Activated naive CD4-positive, alpha-beta T cell treated with anti-CD3 and anti-CD28 coated beads, Interleukin-2, amount 50 U/mL, for 72 hours (primary cell): ENCODE data around the gene TMEM150C. TPM values are rescaled to one million over a fixed set of nuclear protein-coding genes. Genes with fewer than 3 reads are reported as not detected.
A peak's percentile ranks its signal among the peaks of the same experiment; 100 is the strongest.

Experiments used
- ATAC-seq, 2 donors: fragments of 150-1000 bp; cut with Tn5 transposase; 2 replicates each; pipeline ENCODE4 v1.10.0; 2021; ENCODE audit warnings: mild to moderate bottlenecking in 2 of 2, moderate library complexity in 2 of 2
- DNase-seq, 2 donors: peaks; one replicate each; pipeline ENCODE4 v3.0.0; 2021 to 2022; ENCODE audit warnings: low spot score in 2 of 2
- H3K27ac Mint-ChIP-seq, 2 donors: one replicate each; pipeline ENCODE4 v1.8.0; 2022; ENCODE audit warnings: mild to moderate bottlenecking in 2 of 2, mixed read lengths in 2 of 2
- H3K36me3 Mint-ChIP-seq, 2 donors: one replicate each; pipeline ENCODE4 v1.8.0; 2022; ENCODE audit warnings: mixed read lengths in 2 of 2
- H3K9me3 Mint-ChIP-seq, 2 donors: one replicate each; pipeline ENCODE4 v1.8.0; 2022; ENCODE audit warnings: mixed read lengths in 2 of 2
- total RNA-seq, 2 donors: library from RNA; stranded (reverse); gene quantifications; one replicate each; pipeline ENCODE4 v1.2.3, GENCODE V29; 2022

TMEM150C gene
- total RNA-seq, 2 donors from 2014 or later, result not detected

DNA sequence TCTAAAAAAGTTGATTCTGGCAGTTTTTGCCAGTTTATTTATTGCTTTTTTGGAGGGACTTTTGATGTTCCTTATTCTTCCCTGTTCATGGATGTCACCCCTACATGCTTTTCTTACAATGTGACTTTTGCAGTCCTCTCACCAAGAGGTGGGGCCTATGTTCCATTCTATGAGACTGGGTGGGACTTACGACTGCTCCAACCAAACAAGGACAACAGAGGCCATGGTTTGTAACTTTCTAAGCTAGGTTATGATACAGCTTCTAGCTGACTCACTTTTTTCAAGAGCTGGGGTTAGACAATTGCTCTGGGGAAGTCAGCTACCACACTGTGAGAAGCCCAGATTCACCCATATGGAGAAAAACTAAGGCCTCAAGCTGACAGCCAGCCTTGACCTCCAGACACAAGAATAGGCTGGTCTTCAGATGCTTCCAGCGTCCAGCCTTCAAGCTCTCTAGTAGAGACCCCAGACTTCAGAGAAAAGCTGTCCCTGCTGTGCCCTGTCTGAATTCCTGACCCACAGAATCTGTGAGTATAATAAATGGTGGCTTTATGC, 91.9 kb downstream of the TMEM150C start:
- ATAC-seq (peak in 1 of 2 donors; percentile 50), DNase-seq (no peak)
- no peak overlapping the region for H3K27ac Mint-ChIP-seq
- no peaks in the 10 kb centered on the region for H3K9me3 Mint-ChIP-seq
- H3K36me3 Mint-ChIP-seq, result no peaks in the 10 kb centered on the region

DNA sequence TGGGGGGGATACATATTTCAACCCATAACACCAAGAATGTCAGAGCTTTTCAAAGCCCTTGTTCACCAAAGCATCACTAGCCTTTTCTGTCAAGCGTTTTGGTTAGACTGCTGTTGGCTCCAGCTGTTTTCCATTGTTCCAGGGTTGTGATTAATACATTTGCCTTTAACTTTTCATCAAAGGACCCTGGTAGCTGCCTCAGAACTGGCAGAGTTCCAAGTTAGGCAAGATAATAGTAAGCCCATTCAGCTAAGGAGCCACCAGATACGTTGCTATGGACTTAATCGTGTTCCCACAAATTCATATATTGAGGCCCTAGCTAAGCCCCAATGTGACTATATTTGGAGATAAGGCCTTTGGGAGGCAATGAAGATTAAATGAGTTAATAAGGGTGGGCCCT, 94.3 kb downstream of the TMEM150C start:
- Mint-ChIP-seq H3K27ac (no peak overlapping the region), H3K9me3 (no peaks in the 10 kb centered on the region), H3K36me3 (no peaks in the 10 kb centered on the region)
- DNase-seq, result no peak
- ATAC-seq, result no peak

DNA sequence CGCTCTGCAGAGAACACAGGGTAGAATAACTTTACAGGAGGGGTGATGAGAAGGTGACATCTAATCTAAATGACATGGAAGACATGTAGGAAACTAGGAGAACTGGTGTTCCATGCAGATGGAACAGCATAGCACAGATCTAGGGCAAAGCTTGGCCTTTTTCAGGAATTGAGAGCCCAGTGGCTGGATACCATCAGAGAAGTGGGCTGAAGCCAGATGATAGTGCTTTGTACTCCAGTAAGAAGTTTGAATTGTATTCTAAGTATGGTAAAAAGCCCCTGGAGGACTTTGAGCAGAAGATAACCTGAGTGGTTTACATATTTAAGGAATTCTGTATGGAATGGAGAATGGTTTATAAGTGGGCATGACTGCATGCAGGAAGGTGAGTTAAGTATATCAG, 98.6 kb downstream of the TMEM150C start:
- no peak for ATAC-seq
- H3K9me3 Mint-ChIP-seq, result no peaks in the 10 kb centered on the region

DNA sequence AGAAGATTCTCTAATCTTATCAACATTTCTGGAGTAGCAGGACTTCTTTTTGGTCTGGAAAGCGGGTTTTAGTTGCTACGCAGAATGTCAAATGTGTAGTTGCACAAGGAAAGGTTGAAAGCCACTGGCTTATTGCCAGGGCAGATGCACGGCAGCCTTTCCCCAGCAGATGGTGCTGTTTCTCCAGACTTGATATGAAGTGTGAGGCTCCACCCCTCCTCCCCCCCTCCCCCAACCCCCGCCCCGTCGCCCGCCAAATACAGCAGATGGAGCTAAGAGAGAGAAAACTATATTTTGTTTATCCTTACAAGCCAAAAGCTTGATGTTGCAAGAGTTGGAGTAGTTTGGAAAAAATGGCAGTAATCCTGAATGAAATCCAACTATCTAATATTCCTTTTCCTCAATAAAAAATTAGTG, 99.4 kb downstream of the TMEM150C start:
- ATAC-seq, result peak; percentile 79 to 83
- no peaks in the 10 kb centered on the region for H3K36me3 Mint-ChIP-seq
- DNase-seq, result peak; percentile 65 to 89
- H3K9me3 Mint-ChIP-seq, result no peaks in the 10 kb centered on the region
- H3K27ac Mint-ChIP-seq, result no peak overlapping the region

More for the DNA sequence above, 98.6 kb downstream of the TMEM150C start:
- no peak overlapping the region for H3K27ac Mint-ChIP-seq
- DNase-seq, result no peak
- no peaks in the 10 kb centered on the region for H3K36me3 Mint-ChIP-seq

DNA sequence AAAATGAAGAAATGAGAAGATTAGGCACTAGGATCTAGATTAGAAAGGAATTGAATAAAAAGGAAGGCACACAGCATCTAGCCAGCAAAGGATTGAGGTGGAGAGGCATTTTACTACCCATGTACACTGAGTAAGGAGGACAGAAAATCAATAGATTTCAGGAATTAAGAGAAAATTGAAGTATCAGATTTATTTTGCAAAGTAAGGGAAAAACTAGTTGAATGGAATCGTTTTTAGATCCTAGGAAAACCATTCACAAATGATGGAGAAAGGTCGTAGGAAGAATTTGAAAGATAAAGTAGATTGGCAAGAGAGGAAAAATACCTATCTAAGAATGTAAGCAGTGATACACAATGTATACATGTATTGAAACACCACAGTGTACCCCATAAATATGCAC, 100.1 kb downstream of the TMEM150C start:
- Mint-ChIP-seq H3K36me3 (no peaks in the 10 kb centered on the region), H3K27ac (peak overlapping the region; percentile 15 to 65), H3K9me3 (no peaks in the 10 kb centered on the region)
- ATAC-seq (no peak), DNase-seq (no peak)

DNA sequence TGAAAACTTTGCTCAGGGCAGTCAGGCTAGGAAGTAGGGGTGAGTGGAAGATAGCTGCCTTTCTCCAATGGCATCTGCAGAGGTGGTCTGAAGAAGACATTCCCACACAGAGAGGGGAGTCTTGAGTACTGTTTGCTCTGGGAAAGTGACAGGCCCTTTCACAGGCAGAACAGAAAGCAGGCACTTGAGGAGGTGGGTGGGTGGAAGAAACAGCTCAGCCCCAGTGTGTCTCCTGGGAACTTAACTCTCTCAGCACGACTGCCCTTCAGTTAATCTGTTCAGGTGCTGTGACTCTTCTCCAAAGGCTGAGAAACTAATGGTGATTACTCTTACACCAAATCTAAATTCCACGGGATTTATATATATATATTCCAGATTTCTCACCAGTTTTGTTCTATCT, 103.1 kb downstream of the TMEM150C start:
- H3K27ac Mint-ChIP-seq, result peak overlapping the region in 1 of 2 donors; percentile 60
- ATAC-seq (no peak), DNase-seq (no peak)
- no peaks in the 10 kb centered on the region for H3K9me3 Mint-ChIP-seq
- peaks cover 0 to 5% of the 10 kb centered on the region in 2 donors for H3K36me3 Mint-ChIP-seq

DNA sequence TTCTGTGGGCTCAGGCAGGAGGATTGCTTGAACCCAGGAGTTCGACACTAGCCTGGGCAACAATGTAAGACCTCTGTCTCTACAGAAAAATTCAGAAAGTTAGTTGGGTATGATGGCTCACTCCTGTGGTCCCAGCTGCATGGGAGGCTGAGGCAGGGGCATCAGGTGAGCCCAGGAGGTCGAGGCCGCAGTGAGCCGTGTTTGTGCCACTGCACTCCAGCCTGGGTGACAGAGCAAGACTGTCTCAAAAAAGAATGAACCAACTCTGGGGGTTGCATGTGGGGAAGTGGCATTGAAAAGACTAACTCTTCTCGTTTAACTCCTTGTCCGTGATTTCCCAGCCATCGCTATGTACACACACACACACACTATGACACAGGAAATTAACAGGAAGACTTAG, 104.5 kb downstream of the TMEM150C start:
- H3K27ac Mint-ChIP-seq, result peak overlapping the region in 1 of 2 donors; percentile 46

DNA sequence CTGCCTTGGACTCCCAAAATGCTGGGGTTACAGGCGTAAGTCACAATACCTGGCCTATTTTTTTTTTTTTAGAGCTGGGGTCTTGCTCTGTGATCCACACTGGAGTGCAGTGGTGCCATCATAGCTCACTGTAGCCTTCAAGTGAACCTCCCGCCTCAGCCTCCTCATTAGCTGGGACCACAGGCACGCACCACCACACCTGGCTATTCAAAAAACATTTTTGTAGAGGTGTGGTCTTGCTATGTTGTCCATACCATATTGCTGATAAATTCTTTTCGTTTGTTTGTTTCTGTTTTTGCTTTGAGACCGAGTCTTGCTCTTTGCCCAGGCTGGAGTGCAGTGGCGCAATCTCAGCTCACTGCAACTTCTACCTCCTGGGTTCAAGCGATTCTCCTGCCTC, 109.8 kb downstream of the TMEM150C start:
- no peak for ATAC-seq
- Mint-ChIP-seq H3K27ac (no peak overlapping the region), H3K36me3 (peaks cover 15 to 37% of the 10 kb centered on the region in 2 donors), H3K9me3 (no peaks in the 10 kb centered on the region)
- no peak for DNase-seq

More for the DNA sequence above, 104.5 kb downstream of the TMEM150C start:
- DNase-seq (no peak), ATAC-seq (no peak)
- no peaks in the 10 kb centered on the region for H3K9me3 Mint-ChIP-seq
- peaks cover 5 to 6% of the 10 kb centered on the region in 2 donors for H3K36me3 Mint-ChIP-seq

DNA sequence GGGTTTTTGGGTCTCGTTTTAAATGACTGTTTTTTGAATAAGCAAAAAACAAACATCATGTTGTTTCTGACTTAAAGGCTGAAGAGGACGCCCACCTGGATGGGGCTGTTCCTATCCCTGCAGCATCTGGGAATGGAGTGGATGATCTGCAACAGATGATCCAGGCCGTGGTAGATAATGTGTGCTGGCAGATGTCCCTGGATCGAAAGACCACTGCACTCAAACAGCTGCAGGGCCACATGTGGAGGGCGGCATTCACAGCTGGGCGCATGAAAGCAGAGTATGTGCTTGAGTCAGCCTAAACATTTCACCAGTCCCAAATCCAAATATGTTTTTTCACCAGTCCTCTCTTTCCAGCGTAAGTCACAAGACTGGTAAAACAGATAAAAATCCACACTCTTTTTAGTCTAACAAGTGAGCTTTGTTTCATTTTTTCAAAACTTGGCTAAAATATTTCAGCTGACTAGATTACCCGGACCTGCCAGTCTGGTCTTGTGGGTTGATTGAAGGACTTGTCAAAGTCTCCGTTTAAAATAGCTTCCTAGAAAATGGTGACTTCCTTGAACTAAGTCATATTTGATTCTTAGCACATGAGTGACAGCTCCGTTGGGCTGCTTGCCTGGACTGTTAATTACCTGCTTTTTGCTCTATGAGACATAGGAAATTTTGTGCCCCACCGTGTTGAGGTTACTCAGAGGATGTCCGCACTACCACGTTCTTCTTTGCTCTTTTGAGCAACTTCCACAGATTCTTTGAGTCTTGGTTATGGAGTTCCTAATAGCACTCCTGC, 110.6 kb downstream of the TMEM150C start:
- no peak for ATAC-seq
- peaks cover 15 to 37% of the 10 kb centered on the region in 2 donors for H3K36me3 Mint-ChIP-seq
- H3K27ac Mint-ChIP-seq, result peak overlapping the region in 1 of 2 donors; percentile 14
- DNase-seq, result no peak
- no peaks in the 10 kb centered on the region for H3K9me3 Mint-ChIP-seq

DNA sequence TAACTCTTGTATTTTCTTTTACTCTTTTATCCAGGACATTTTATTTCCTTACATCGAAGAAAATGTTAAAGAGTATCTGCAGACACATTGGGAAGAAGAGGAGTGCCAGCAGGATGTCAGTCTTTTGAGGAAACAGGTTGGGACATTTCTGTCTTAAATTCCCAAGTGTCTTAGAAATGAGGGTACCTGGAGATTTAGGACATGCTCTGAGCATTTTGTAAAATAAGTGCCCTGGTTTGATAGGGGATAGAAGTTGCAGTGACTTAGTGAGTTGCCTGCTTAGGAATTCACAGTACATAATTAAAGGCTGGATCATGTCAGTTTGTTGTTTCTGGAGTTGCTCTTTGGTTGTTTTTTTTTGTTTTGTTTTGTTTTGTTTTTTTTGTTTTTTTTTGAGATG, 113.9 kb downstream of the TMEM150C start:
- no peak for ATAC-seq
- H3K27ac Mint-ChIP-seq, result no peak overlapping the region

DNA sequence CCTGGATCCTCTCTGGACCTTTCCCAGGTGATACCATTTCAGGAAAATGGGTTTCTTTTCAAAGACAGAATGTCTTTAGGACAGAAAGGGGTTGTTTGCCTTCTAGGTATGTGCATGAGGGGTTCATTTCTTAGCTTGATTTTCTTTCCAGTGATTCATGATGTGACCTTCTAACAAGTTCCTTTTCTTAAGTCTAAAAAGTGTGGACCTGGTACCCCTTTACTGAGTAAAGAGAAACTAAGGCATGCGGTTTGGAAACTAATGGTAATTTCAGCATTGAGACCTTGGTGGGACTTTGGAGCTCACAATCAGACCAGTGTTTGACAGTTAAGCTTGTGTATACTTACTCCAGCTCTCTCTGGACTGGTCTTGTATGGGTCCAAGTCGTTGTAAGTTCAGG, 122.7 kb downstream of the TMEM150C start:
- Mint-ChIP-seq H3K36me3 (peaks cover 0 to 53% of the 10 kb centered on the region in 2 donors), H3K9me3 (no peaks in the 10 kb centered on the region), H3K27ac (peak overlapping the region in 1 of 2 donors; percentile 4)
- ATAC-seq (peak; percentile 32 to 49), DNase-seq (no peak)

More for the DNA sequence above, 113.9 kb downstream of the TMEM150C start:
- Mint-ChIP-seq H3K9me3 (no peaks in the 10 kb centered on the region), H3K36me3 (peaks cover 10 to 30% of the 10 kb centered on the region in 2 donors)
- no peak for DNase-seq

DNA sequence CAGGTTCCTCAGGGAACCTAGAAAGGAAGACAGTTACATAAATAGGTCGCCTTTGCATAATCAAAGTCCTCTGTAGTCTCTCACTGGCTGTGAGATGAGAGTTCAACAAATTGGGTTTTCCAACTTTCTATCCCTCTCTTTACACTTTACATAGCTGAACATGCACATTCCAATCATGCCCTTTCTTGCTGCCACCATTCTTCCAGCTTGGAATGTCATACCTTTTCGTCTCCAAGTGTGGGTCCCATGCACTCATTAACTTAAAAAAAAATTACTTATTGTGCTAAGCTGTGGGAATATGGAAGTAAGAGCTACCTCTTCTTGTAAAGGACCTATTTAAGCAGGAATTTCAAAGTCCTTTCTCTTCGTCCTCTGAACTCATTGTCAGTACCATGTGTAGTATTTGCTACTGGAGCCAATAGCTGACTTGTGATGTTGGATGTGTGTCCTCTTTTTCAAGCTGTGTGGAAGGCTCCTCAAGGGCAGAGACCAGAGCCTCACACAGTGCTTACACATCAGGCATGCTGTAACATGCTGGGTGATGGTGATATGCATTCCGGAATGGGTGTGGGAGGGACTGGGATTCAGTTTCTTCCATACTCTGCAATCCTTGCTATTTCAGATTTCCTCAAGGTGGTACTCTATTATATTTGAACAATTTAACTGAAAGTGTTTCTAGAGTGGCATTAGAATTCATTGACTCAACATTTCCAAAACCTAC, 124.3 kb downstream of the TMEM150C start:
- Mint-ChIP-seq H3K36me3 (peaks cover 5 to 62% of the 10 kb centered on the region in 2 donors), H3K27ac (peak overlapping the region in 1 of 2 donors; percentile 67), H3K9me3 (no peaks in the 10 kb centered on the region)
- no peak for ATAC-seq
- DNase-seq, result no peak

DNA sequence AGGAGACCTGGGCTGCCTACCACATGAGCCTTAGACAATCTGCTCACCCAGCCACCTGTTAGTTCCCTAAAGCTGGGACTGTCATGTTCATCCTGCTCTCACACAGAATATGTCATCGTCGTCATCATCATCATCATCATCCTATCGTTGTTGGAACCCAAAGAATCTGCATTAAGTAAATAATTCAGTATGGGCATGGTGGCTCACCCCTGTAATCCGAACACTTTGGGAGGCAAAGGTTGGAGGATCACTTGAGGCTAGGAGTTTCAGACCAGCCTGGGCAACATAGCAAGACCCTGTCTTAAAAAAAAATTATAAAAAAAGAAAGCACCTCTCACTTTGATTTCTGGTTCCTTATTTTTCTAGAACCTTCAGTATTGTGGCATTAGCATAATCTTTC, 125.0 kb downstream of the TMEM150C start:
- ATAC-seq, result no peak
- Mint-ChIP-seq H3K27ac (peak overlapping the region; percentile 67 to 77), H3K36me3 (peaks cover 5 to 62% of the 10 kb centered on the region in 2 donors)

DNA sequence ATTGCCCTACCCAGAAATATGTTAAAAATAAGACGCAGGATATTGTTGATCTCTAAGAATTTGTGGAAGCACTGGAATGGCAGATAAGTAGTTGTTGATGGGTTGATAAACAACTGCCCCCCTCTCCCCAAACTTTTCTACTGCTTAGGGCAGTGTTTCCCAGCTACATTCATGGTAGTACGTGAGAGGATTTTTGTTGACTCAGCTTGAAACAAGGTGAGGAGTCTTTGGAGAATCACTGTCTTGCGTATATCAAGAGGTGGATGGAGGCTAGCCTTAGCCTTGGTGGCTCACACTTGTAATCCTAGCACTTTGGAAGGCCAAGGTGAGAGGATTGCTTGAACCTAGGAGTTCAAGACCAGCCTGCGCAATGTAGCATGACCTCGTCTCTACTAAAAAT, 125.7 kb downstream of the TMEM150C start:
- no peaks in the 10 kb centered on the region for H3K9me3 Mint-ChIP-seq
- peak overlapping the region in 1 of 2 donors; percentile 77 for H3K27ac Mint-ChIP-seq
- H3K36me3 Mint-ChIP-seq, result peaks cover 9 to 64% of the 10 kb centered on the region in 2 donors
- DNase-seq (no peak), ATAC-seq (no peak)

More for the DNA sequence above, 125.0 kb downstream of the TMEM150C start:
- no peak for DNase-seq
- no peaks in the 10 kb centered on the region for H3K9me3 Mint-ChIP-seq

DNA sequence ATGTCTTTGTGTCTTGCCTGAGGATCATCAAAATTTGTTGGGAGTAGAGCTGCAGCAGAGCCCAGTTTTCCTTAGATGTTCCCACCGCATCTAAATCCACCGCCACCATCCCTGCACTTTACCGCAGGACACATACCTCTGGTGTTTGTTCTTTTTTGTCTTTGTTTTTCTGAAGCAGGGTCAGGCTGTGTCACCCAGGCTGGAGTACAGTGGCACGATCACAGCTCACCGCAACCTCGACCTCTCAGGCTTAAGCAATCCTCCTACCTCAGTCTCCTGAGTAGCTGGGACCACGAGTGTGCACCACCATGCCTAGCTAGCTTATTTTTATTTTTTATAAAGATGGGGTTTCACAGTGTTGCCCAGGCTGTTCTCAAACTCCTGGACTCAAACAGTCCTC, 126.8 kb downstream of the TMEM150C start:
- Mint-ChIP-seq H3K36me3 (peaks cover 13 to 67% of the 10 kb centered on the region in 2 donors), H3K9me3 (no peaks in the 10 kb centered on the region), H3K27ac (peak overlapping the region in 1 of 2 donors; percentile 96)
- DNase-seq (no peak), ATAC-seq (no peak)

DNA sequence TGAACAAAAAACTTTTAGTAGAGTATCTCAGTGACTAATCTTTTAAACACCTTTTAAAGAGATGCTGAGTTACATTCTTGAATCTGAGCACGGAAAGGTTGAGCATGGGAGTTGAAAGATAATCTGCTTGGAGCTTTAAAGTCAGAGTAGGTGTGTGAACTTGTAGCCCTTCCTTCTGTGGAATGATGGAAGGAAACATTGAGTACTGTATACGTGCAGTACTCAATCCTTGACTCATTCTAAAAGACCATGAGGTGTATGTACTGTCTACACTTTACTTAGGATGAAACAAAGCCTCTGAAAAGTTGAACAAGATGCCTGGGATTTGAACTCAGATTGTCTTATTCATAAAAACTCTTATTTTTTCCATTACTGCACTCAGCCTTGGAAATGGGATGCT, 128.0 kb downstream of the TMEM150C start:
- Mint-ChIP-seq H3K27ac (peak overlapping the region; percentile 85 to 96), H3K9me3 (no peaks in the 10 kb centered on the region), H3K36me3 (peaks cover 19 to 69% of the 10 kb centered on the region in 2 donors)
- no peak for DNase-seq
- ATAC-seq, result peak; percentile 26 to 54
